GM19467 (cell line): ENCODE data around the gene RAB33B.
A peak's percentile ranks its signal among the peaks of the same experiment; 100 is the strongest.
"Not testable (repeated sequence)": the region's sequence is repeated elsewhere in the genome, so short reads cannot be mapped to it uniquely, and the experiment has no call there.

ENCODE experiments used
- ATAC-seq: cut with Tn5 transposase; IDR thresholded peaks from one replicate; pipeline ENCODE4 v1.9.1; 2021; ENCODE audit warnings: mild to moderate bottlenecking, moderate library complexity; ENCODE audit not compliant: unreplicated experiment

RAB33B gene

GRCh38 chr4:139454111-139455045, at the start of gene RAB33B:
TSS of gene RAB33B (plus strand) at chr4:139454121. CDS start at chr4:139454196, 75 bp downstream.
- ATAC-seq = peak; percentile 0

DNA sequence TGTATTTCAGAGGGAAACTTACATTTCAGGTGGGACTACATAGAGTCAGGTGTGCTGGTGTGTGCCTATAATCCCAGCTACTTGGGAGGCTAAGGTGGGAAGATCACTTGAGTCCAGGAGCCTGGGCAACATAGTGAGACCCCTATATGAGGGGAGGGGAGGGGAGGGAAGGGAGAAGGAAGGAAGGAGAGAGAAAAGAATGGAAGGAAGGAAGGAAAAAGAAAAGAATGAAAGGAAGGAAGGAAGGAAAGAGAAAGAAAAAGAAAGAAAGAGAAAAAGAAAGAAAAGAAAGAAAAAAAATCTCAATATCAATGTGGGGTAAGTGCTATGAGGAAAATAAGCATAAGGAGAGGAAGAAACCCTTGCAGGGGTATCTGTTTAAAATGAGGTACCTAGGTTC, 43.6 kb upstream of the RAB33B start:
- ATAC-seq = no peak

- ATAC-seq = not testable (repeated sequence)
Measured at GRCh38 chr4:139414671-139415210, 39.2 kb upstream of the RAB33B start.

- ATAC-seq = no peak
Measured at GRCh38 chr4:139416073-139416673, 37.7 kb upstream of the RAB33B start.

- peak; percentile 85 for ATAC-seq
Measured at GRCh38 chr4:139419388-139419914, 34.5 kb upstream of the RAB33B start.

DNA sequence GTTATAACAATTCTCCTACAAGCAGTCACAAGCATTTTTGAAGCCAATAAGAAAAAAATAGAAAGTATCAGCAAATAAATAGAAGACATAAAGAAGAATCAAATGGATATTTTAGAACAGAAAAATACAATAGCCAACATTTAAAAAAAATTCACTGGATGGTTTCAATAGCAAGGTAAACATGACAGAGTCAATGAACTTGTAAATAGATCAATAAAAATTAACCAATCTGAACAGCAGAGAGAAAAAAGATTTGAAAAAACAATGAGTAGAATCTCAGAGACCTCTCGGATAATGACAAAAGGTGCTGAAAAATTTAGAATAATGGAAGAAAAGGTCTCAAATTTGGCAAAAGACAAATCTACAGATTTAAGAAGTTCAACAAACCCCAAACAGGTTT, 33.3 kb upstream of the RAB33B start:
- ATAC-seq = no peak

DNA sequence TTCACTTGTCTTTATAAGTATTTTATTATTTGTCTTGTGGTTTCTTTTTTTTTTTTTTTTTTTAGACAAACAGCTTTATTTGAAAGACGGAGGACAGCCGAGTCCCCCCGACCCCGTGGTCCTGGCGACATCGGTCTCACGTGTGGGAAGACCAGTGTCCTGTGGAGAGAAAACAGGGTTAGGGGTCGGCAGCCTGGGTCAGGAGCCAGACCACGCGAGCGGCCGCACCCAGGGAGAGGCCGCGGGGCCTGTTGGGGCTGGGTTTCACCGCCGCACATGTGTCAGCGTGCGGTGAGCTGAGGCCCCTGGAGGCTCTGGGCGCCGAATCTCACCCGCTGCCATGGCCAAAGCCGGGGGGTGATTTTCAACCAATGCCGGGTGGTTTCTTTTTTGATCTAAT, 17.8 kb upstream of the RAB33B start:
- no peak for ATAC-seq

DNA sequence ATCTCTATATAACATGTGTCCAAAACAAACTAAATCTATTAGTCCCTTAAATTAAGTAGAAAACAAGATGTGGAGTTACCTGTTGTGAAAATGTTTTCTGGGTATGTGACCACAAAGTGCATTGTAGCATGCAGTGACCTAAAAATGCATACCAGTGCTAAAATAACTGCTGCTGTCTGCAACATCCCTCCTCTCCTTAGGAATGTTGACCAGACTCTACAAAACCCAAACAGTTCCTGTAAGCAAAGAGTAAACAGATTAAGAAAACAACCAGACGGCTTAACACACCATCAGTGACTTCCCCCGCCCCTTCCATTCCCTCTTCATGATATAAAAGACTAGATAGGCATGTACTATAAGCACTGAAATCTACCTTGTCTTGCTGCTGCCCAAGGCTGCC, 15.8 kb upstream of the RAB33B start:
- ATAC-seq = no peak

- ATAC-seq = no peak
Measured at GRCh38 chr4:139441029-139441428, 12.9 kb upstream of the RAB33B start.

- ATAC-seq = no peak
Measured at GRCh38 chr4:139443661-139444060, 10.3 kb upstream of the RAB33B start.

DNA sequence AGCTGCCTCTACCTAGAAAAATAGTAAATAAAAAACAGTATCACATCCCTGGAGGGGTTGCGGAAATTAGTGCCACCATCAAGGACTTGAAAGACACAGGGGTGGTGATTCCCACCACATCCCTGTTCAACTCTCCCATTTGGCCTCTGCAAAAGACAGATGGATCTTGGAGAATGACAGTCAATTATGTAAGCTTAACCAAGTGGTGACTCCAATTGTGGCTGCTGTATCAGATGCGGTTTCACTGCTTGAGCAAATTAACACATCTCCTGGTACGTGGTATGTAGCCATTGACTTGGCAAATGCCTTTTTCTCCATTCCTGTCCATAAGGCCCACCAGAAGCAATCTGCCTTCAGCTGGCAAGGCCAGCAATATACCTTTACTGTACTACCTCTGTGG, 9.0 kb upstream of the RAB33B start:
- ATAC-seq = not testable (repeated sequence)

- not testable (repeated sequence) for ATAC-seq
Measured at GRCh38 chr4:139447078-139447477, 6.8 kb upstream of the RAB33B start.

DNA sequence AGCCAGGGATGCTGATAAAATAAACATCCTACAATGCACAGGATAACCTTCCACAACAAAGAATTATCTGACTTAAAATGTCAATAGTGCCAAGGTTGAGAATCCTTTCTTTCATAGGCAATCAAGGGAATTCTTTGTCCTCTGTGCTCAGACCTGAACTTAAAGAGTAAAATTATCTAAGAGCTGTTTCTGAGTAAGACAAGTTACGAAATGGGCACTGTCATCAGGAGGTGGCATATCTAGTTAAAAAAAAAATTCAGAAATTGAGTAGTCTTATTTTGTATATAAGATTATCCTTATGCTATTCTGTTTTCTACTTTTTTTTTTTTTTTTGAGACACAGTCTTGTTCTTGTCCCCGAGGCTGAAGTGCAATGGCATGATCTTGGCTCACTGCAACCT, 3.3 kb upstream of the RAB33B start:
- ATAC-seq = no peak

- no peak for ATAC-seq
Measured at GRCh38 chr4:139451997-139452396, 1.9 kb upstream of the RAB33B start.

GRCh38 chr4:139453041-139453370, 915 bp upstream of the RAB33B start:
- peak; percentile 48 for ATAC-seq

DNA sequence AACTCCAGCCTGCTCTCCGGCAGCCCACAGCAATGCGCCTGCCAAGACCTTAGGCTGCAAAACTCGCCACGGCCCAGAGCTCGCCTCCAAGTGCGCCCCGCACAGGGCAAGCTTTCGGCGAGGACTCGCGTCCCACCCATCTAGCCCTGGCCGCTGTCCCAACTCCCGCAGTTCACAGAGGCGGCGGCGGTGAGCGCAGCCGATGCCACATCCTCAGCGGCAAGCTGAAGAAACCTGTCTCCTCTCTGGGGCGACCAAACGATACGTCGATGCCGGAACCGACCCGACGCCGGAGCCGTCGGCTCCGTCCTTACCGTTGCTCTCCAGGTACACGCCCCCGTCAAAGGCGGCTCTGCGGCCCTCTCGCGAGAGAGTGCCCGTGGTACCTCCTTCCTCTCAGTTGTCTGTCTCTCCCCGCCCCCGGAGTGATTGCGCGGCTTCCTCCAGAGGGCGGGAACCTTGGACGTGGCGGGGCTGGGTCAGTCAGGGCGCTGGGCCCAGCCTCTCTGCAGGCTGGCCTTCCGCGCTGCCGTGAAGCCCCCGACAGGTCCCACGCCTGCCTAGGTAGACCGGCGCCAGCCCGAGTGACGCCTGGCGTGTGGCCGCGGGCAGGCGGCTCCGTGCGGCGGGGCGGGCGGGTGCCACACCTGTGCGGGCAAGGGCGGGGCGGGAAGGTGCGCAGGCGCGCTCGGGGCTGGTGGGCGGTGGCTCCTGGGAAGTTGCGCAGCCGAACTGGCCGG, 380 bp upstream of the RAB33B start:
- peak; percentile 84 for ATAC-seq

DNA sequence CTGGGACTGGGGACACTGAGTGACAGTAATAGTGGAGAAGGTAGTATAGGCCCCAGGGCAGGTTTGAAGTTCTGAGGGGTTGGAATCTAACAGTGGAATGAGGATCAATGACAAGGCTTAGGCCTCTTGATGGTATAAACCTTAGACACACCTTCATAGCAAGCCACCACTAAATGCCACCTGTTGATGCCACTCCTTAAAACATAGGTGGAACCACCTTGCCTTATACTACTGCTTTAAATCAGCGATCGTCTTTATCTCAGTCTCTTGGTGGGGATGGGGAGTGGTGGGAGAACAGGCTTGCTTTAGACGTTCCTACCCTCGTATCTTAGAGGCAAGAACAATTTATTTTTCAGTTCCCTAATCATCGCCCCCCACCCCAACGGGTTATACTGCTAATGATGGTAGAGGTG, 1.2 kb downstream of the RAB33B start:
- no peak for ATAC-seq

DNA sequence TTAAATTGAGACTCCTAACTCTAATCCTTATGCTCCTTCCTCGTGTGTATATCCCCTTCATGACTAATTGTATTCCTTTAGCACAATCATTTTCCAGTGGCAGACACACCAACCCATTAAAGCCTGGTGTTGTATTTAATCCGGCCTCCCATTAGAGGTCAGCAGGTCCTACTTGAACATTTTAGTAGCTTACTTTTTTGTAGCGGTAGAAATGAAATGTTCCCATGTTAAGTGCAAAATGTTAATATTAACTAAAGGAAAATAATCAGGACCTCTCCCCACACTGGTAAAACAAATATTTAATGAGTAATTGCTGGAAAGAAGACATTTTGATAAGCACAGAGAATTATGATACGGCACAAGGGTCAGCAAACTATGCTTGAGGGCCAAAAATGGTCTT, 3.4 kb downstream of the RAB33B start:
- no peak for ATAC-seq

GRCh38 chr4:139458543-139458942, 4.6 kb downstream of the RAB33B start:
- ATAC-seq = no peak

DNA sequence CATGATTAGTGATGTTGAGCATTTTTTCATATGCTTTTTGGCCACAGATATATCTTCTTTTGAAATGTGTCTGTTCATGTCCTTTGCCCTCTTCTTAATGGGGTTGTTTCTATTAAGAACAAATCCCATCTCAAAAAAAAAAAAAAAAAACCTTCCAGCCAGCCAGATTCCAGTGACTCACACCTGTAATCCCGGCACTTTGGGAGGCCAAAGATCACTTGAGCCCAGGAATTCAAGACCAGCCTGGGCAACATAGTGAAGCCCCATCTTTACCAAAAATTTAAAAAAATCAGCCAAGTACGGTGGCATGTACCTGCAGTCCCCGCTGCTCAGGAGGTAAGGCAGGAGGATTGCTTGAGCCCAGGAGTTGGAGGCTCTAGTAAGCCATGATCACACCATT, 5.1 kb downstream of the RAB33B start:
- no peak for ATAC-seq

DNA sequence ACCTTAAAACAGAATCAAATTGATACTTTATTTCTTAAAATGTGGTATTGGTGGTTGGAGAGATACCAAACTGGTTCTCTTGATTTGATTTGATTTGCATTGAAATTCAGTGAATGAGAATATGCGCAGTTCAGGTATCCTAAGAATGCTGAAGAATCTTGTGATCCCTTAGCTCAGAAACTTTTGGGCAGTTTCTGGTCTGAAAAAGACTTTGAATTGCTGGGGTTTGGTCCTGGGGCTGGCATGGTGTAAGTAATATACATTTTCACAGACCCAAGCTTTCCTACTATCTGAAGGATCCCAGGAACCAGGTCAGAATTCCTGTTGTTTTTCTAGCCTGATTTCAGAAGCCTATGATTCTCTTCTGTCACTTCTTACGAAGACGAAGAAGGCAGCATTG, 6.6 kb downstream of the RAB33B start:
- no peak for ATAC-seq
